GM12801 (cell line): ENCODE data around the gene UBE2L3.

Source experiments
- TF ChIP-seq, protein P1 (sequence below): IDR thresholded peaks from one replicate; pipeline ENCODE4 v1.5.1; 2011; ENCODE audit warnings: control low read depth; ENCODE audit not compliant: insufficient read length; ENCODE audit errors: extremely low read depth

The UBE2L3 gene

GRCh38 chr22:21571679-21572078, 4.2 kb downstream of the UBE2L3 start:
- TF ChIP-seq, protein P1, sequence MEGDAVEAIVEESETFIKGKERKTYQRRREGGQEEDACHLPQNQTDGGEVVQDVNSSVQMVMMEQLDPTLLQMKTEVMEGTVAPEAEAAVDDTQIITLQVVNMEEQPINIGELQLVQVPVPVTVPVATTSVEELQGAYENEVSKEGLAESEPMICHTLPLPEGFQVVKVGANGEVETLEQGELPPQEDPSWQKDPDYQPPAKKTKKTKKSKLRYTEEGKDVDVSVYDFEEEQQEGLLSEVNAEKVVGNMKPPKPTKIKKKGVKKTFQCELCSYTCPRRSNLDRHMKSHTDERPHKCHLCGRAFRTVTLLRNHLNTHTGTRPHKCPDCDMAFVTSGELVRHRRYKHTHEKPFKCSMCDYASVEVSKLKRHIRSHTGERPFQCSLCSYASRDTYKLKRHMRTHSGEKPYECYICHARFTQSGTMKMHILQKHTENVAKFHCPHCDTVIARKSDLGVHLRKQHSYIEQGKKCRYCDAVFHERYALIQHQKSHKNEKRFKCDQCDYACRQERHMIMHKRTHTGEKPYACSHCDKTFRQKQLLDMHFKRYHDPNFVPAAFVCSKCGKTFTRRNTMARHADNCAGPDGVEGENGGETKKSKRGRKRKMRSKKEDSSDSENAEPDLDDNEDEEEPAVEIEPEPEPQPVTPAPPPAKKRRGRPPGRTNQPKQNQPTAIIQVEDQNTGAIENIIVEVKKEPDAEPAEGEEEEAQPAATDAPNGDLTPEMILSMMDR = no peak

GRCh38 chr22:21573293-21573734, 5.8 kb downstream of the UBE2L3 start:
- TF ChIP-seq, protein P1 = no peak

DNA sequence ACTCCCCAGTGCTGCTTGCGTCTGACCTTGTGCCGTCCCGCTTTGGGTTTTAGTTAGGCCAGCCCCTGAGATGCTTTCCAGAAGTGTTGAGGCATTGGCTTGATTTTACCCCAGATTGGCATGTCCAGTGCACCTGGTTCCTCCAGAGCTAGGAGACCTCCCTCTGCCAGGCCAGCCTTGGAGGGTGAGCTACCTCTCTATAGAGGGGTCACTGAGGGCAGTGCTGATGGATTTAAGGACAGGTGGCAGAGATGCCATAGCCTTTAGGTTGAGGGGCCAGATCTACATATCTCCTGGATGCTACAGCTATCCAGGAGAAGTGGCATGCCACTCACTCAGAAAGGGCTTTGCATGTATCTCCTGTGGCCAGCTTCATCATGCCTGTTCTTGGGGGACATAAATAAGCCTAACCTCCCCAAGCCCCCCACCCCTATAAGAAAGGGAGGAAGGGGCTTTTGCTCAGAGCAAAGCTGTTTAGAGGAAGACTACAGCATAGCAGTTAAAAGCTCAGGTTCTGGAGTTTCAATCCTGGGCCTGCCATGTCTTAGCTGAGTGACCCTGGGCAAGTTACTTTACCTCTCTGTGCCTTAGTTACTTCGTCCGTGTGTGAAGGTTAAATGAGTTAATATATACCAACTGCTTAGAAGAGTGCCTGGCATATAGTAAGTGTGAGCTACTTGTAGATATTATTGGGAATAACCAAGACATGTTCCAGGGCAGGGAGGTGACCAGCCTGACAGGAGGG, 6.4 kb downstream of the UBE2L3 start:
- TF ChIP-seq, protein P1 = no peak

DNA sequence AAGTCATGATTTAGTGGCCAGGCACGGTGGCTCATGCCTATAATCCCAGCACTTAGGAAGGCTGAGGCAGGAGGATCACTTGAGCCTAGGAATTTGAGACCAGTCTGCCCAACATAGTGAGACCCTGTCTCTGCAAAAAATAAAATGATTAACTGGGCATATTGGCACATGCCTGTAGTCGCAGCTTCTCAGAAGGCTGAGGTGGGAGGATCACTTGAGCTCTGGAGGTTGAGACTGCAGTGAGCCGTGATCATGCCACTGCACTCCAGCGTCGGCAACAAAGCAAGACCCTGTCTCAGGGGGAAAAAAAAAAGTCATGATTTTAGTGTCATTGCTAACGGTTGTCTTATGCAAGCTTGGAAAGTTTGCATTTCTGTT, 11.9 kb downstream of the UBE2L3 start:
- TF ChIP-seq, protein P1 = no peak

GRCh38 chr22:21582801-21583740, 15.6 kb downstream of the UBE2L3 start:
- TF ChIP-seq, protein P1 = no peak

GRCh38 chr22:21585389-21585788, 17.9 kb downstream of the UBE2L3 start:
- TF ChIP-seq, protein P1 = no peak

GRCh38 chr22:21587803-21588611, 20.5 kb downstream of the UBE2L3 start:
- TF ChIP-seq, protein P1 = no peak
